Measurements from ENCODE around the gene SSTR1.

The SSTR1 gene

DNA sequence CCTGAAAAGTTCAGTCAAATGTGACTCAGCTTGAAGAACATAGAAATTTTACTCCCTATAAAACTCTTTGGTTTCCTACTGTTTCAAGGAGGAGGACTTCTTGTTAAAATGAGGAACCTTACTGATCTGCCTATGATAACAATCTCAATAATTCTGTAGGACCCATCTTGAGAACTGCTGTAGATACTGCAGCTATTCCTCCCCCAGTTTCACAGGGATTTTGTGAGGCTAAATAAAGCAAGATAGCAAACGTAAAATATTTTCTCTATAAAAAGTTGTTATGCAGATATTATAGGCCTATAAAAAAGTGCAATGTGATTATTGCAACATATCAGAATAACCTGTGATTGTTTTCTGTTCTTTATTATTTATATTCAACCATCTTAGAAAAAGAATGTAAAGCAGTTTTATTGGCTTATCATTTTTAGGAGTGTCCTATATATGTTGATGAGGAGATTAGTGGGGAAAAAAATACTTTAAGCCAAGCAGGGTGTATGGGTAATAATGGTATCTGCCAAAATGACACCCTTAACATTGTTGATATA is 36.1 kb downstream of the SSTR1 start:
- no peak for DNase-seq

DNA sequence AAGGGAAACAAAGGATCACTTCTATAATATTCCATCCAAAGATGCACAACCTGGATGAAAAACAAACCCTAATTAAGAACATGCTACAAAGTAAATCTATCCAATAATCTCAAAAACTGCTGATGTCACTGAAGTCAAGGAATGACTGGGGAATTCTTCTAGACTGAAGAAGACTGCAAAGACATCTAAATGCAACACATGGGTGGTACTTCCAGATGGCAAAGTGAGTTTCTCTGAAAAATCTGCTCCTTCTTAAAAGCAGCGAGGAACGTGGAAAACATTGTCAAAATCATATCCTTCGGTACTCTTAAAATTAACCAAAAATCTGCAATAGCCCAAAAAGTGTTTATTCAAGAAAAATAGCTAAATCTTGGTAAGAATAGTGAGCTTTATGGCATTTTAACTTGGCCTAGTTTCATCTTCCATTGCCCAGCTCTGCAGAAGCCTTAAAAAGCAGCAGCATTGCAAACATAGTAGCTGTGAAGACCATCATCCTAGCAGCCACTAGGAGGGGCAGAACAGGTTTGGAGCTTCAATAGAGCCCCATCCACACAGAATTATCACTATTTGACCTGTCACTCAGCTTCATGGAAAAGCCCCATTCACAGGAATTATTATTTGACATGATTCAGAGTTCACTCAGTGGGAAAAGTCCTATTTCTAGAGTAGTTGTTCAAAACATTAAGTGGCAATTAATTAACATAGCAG is 40.8 kb downstream of the SSTR1 start:
- DNase-seq, result no peak

DNA sequence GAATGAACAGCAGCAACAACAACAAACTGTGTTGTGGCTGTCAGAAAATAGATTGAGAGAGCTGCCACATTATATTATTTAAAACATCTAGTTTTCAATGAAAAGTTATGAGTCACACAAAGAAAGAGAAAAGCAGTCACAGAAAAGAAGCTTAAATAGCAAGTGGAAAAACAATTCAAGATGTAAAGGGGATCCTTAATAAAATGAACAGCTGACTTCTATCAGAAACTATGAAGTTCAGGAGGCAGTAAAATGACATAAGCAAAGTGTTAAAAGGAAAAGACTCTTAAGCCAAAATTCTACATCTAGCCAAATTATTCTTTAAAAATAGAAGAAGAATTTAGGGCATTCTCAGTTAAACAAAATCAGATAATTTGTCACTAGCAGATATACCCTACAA is 42.6 kb downstream of the SSTR1 start:
- no peak for DNase-seq

DNA sequence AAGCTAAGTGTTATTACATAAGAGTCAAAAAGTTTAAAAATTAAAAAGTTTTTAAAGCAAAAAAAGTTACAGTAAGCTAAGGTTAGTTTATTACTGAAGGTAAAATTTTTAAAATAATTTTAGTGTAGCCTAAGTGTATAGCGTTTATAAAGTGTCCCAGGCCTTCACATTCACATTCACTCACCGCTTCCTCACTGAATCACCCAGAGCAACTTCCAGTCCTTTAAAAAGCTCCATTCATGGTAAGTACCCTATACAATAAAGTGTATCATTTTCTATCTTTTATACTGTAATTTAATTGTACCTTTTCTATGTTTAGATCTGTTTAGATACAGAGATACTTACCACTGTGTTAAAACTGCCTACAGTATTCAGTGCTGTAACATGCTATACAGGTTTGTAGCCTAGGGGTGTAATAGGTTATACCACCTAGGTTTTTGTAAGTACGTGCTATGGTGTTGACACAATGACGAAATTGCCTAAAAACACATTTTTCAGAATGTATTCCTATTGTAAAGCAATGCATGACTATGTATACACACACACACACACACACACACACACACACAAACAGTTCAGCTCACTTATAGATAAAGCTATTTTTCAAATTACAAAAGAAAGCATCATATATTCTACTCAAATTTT is 44.5 kb downstream of the SSTR1 start:
- DNase-seq, result no peak

DNA sequence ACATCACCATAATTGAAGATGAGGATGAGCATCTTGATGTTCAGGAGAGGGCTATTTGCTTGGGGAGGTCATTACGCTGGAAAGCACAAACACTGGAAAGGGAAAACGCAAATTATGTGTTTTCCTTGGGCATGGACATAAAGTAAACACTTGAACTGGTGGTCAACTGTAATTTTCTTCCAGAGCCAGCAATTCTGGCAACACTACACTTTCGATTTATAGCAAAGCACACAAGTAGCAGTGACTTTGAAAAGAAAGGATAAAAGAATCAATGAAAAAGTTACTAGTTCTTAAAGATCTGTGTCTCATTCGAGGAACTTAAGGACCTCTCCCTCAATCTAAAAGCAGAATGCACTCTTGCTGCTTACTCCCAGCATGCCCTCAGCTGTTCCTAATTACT is 46.0 kb downstream of the SSTR1 start:
- DNase-seq, result peak; percentile 17

DNA sequence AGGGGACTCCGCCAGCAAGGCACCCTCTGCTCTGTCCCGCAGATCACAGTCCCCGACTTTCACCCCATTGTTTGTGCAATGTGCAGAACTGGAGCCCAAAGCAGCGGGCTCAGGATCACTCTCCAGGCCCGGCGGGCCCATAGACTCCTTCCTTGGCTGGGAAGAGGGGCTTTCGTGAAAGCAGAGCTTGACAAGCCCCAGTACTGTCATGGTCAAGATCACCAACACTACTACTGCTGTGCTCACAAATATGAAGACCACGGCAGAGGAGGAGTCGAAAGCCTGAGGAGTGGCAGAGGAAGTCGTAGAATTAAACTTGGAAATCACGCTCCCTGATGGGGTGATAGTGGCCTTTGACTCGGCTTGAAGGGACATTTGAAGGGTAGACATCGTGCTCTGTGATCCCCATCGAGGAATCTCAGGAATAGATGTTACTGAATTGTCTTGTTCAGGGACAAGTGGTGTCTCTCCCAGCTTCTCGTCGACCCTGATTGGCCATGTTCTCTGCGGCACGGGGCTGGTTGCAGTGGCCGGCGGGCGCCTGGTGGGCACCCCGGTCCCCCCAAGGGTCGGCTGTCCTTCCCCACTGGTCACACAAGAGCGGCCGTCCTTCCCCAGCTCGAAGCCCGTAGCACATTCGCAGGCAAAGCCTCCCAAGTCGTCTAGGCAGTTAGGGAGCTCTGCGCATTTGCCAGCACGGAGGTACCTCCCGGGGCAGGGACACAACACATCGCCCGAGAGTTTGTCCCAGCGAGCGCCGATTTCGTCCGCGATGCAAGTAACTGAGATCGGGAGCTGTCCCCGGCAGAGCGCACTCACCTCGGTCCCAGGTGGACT is 47.1 kb downstream of the SSTR1 start:
- DNase-seq, result no peak

DNA sequence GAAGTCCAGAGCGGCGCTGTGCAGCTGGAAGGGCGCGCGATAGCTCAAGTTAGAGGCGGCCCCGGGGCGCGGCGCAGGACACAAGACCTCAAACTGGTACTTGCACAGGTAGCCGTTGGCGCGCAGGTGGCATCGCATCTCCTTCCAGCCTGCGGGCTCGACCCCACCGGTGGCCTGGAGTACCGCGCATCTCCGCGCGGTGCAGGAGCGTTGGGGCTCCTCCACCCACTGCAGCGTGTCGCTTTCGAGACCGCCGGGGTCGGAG is 47.6 kb downstream of the SSTR1 start:
- no peak for DNase-seq

DNA sequence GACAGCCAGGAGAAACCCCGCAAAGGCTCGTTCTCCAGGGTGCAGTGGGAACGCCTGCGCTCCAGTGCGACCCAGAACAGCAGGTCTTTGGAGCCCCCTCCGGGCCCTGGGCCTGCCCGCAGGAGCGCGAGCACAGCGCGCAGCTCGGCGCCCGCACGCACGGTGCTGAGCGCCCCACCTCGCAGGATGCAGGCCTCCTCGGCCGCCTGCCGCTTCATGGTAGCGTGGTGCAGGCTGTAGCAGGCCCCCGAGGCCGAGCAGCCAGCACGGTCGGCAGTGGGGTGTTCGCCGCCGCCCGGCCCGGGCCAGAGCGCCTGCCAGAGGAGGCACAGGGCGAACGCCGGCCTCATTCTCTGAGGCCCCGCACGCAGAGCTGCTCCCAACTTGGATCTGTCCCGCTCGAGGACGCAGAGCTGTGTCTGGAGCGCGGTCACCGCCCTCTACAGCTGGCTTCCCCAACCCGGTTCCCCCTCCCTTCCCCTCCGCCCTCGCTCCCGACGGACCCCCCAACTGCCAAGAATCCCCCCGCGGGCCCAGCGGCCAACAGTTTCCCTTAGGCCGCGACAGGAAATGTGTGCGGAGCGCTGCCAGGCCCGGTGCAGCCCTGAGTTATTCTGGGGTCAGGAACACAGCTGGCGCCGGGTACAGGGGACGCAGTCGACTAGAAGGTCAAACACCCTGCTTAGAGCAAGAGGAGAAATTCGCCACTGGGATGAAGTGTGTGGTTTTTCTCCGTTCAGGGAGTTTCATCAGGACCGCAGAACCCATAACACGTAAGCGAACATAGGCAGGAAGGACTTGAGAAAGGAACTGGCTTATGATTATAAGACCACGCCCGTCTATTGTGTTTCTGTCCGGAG is 48.2 kb downstream of the SSTR1 start, which contains the start of gene CLEC14A:
Gene CLEC14A, minus strand, starts transcription at position 421 of the 860 bp plus-strand sequence. Its CDS starts 71 bp downstream, at position 350.
- DNase-seq, result no peak

DNA sequence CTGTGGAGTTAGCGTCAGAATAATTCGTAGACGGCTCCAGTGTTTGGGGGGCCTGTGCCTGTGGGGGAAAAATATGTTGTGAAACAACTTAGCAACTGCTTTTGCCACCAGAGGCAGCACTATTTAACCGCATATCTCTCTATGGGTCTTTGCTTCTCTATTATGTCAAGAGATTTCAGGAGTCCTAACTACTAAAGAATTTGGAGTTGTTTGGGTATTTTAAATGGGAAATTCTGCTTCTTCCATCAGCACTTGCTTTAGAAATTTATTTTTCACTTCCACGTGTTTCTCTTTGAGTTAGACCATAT is 48.8 kb downstream of the SSTR1 start:
- no peak for DNase-seq

DNA sequence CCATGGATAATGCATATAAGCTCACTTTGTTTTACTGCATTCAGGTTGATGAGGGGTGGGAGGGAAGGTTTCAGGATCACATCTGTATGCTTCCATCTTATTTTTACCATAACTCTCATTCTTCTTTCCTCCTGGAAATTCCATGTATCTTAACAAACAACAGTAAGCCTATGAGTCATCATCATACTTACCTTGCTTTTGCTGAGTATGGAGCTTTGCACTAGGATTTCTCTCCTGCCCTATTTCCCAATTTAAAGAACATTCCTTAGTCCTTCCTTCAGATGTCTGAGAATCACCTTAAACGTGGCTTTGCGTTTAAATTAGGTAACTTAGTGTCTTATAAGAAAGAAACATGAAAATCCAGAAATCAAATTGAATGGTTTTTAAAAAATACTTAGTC is 49.8 kb downstream of the SSTR1 start:
- DNase-seq, result no peak

DNA sequence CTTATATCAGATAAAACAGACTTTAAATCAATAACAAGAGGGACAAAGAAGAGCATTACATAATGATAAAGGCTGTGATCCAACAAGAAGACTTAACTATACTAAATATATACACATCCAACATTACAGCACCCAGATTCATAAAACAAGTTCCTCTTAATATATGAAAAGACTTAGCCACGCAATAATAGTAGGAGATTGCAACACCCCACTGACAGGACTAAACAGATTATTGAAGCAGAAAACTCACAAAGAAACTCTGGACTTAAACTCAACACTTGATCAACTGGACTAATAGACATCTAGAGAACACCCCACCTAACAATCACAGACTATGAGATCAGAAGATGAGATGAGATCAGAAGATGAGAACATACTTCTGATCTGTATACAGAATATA is 53.9 kb downstream of the SSTR1 start:
- no peak for DNase-seq
